ENCODE measurements around the gene RHNO1.

Gene RHNO1

GRCh38 chr12:2842948-2843347, 34.1 kb upstream of the RHNO1 start:
- Histone ChIP-seq H3K4me2 (ENCODE audit: insufficient read depth, low read length) (no peak overlapping the region), H4K20me1 (ENCODE audit: insufficient read depth, low read length) (no peaks in the 10 kb centered on the region), H3K27me3 (ENCODE audit: insufficient read depth, low read length, poor library complexity) (no peaks in the 10 kb centered on the region), H3K4me3 (ENCODE audit: low read depth in 1 of 2, low read length in 2 of 2) (no peak overlapping the region), H3K27ac (ENCODE audit: low read length) (no peak overlapping the region), H3K79me2 (ENCODE audit: insufficient read depth, low read length) (no peaks in the 10 kb centered on the region), H2AFZ (ENCODE audit: low read depth, low read length) (no peak overlapping the region), H3K9me3 (ENCODE audit: insufficient read depth, low read length, severe bottlenecking) (no peaks in the 10 kb centered on the region), H3K4me1 (ENCODE audit: insufficient read depth, low read length) (no peaks in the 10 kb centered on the region), H3K9ac (ENCODE audit: low read depth, low read length) (no peak overlapping the region), H3K36me3 (ENCODE audit: insufficient read depth, low read length) (peaks cover 19% of the 10 kb centered on the region; the same call in 1 of the 2 replicates)
- ATAC-seq (ENCODE audit: insufficient read depth, low read depth) = no peak
- TF ChIP-seq CTCF (IDR thresholded peaks at IDR 0.05; ENCODE audit: borderline replicate concordance, extremely low read depth, low read length, poor library complexity, severe bottlenecking) (no peak), EZH2 (IDR thresholded peaks at IDR 0.05; ENCODE audit: borderline replicate concordance, low read depth, low read length, severe bottlenecking) (no peak)
- no peak for DNase-seq

- H3K4me2 ChIP-seq (ENCODE audit: insufficient read depth, low read length) = no peak overlapping the region
- no peak for ATAC-seq (ENCODE audit: insufficient read depth, low read depth)
- H3K27ac ChIP-seq (ENCODE audit: low read length) = no peak overlapping the region
- H3K79me2 ChIP-seq (ENCODE audit: insufficient read depth, low read length) = no peaks in the 10 kb centered on the region
- H3K36me3 ChIP-seq (ENCODE audit: insufficient read depth, low read length) = peaks cover 15% of the 10 kb centered on the region; the same call in 1 of the 2 replicates
- no peak overlapping the region for H3K4me3 ChIP-seq (ENCODE audit: low read depth in 1 of 2, low read length in 2 of 2)
- H3K27me3 ChIP-seq (ENCODE audit: insufficient read depth, low read length, poor library complexity) = no peaks in the 10 kb centered on the region
- H3K9ac ChIP-seq (ENCODE audit: low read depth, low read length) = no peak overlapping the region
- DNase-seq = no peak
- TF ChIP-seq CTCF (IDR thresholded peaks at IDR 0.05; ENCODE audit: borderline replicate concordance, extremely low read depth, low read length, poor library complexity, severe bottlenecking) (no peak), EZH2 (IDR thresholded peaks at IDR 0.05; ENCODE audit: borderline replicate concordance, low read depth, low read length, severe bottlenecking) (no peak)
- no peak overlapping the region for H2AFZ ChIP-seq (ENCODE audit: low read depth, low read length)
- no peaks in the 10 kb centered on the region for H3K9me3 ChIP-seq (ENCODE audit: insufficient read depth, low read length, severe bottlenecking)
- no peaks in the 10 kb centered on the region for H4K20me1 ChIP-seq (ENCODE audit: insufficient read depth, low read length)
- H3K4me1 ChIP-seq (ENCODE audit: insufficient read depth, low read length) = no peaks in the 10 kb centered on the region
Observed at GRCh38 chr12:2844786-2845185, 32.2 kb upstream of the RHNO1 start.

DNA sequence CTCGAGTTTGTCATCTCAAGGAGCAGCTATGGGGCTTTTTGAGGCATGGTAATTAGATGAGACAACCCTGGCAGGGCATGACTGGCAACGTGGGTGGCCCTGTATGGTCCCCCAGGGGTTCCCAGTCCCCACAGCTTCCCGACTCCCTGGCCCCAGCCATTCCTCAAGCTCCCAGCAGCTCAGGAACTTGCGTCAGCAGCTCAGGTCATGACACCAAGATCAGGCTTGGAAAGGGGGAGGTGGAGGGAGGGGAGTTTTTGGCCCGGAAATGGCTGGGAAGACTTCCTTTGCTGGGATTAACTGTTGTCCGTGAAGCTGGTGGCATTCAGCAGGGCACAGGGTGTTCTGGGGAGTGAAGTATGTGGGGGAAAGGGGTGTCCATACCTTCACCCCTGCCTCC, 31.7 kb upstream of the RHNO1 start:
- Histone ChIP-seq H3K27me3 (ENCODE audit: insufficient read depth, low read length, poor library complexity) (no peaks in the 10 kb centered on the region), H3K79me2 (ENCODE audit: insufficient read depth, low read length) (no peaks in the 10 kb centered on the region), H3K4me1 (ENCODE audit: insufficient read depth, low read length) (no peaks in the 10 kb centered on the region), H3K4me3 (ENCODE audit: low read depth in 1 of 2, low read length in 2 of 2) (no peak overlapping the region), H3K27ac (ENCODE audit: low read length) (no peak overlapping the region), H4K20me1 (ENCODE audit: insufficient read depth, low read length) (no peaks in the 10 kb centered on the region), H3K9ac (ENCODE audit: low read depth, low read length) (no peak overlapping the region), H3K36me3 (ENCODE audit: insufficient read depth, low read length) (peaks cover 14% of the 10 kb centered on the region; the same call in 1 of the 2 replicates), H3K4me2 (ENCODE audit: insufficient read depth, low read length) (no peak overlapping the region), H3K9me3 (ENCODE audit: insufficient read depth, low read length, severe bottlenecking) (no peaks in the 10 kb centered on the region), H2AFZ (ENCODE audit: low read depth, low read length) (no peak overlapping the region)
- DNase-seq (no peak), ATAC-seq (ENCODE audit: insufficient read depth, low read depth) (no peak)
- no peak for TF ChIP-seq CTCF (IDR thresholded peaks at IDR 0.05; ENCODE audit: borderline replicate concordance, extremely low read depth, low read length, poor library complexity, severe bottlenecking)
- no peak for TF ChIP-seq EZH2 (IDR thresholded peaks at IDR 0.05; ENCODE audit: borderline replicate concordance, low read depth, low read length, severe bottlenecking)

DNA sequence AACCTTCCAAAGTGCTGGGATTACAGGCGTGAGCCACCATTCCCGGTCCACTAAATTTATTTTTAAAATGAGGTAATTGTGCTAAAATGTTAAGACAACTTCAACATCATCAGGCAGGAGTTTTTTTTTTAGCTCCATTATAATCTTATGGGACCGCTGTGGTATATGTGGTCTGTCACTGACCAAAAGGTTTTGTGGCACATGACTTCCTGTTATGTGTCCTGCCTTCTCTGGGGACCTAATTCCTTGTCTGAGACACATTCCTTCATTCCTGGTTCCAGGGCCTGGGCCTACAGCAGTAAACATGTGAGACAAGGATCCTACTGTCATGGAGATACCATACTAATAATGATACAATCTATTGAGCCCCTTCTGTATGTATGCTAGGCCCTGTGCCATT, 25.1 kb upstream of the RHNO1 start:
- Histone ChIP-seq H3K36me3 (ENCODE audit: insufficient read depth, low read length) (no peaks in the 10 kb centered on the region; the same call in 1 of the 2 replicates), H3K9ac (ENCODE audit: low read depth, low read length) (no peak overlapping the region), H4K20me1 (ENCODE audit: insufficient read depth, low read length) (no peaks in the 10 kb centered on the region), H3K27ac (ENCODE audit: low read length) (no peak overlapping the region), H3K4me2 (ENCODE audit: insufficient read depth, low read length) (no peak overlapping the region), H3K9me3 (ENCODE audit: insufficient read depth, low read length, severe bottlenecking) (no peaks in the 10 kb centered on the region), H3K4me1 (ENCODE audit: insufficient read depth, low read length) (no peaks in the 10 kb centered on the region), H3K27me3 (ENCODE audit: insufficient read depth, low read length, poor library complexity) (no peaks in the 10 kb centered on the region), H3K79me2 (ENCODE audit: insufficient read depth, low read length) (no peaks in the 10 kb centered on the region), H3K4me3 (ENCODE audit: low read depth in 1 of 2, low read length in 2 of 2) (no peak overlapping the region), H2AFZ (ENCODE audit: low read depth, low read length) (no peak overlapping the region)
- no peak for DNase-seq
- TF ChIP-seq CTCF (IDR thresholded peaks at IDR 0.05; ENCODE audit: borderline replicate concordance, extremely low read depth, low read length, poor library complexity, severe bottlenecking) (no peak), EZH2 (IDR thresholded peaks at IDR 0.05; ENCODE audit: borderline replicate concordance, low read depth, low read length, severe bottlenecking) (no peak)
- ATAC-seq (ENCODE audit: insufficient read depth, low read depth) = no peak
